Neural progenitor cell (in vitro differentiated cells): ENCODE results near the gene NKG7.
"Not testable (repeated sequence)": the region's sequence is repeated elsewhere in the genome, so short reads cannot be mapped to it uniquely, and the experiment has no call there.

Experiments used
- CTCF ChIP-seq: fragments of 200-600 bp; sonication (generic); IDR thresholded peaks from 2 replicates; pipeline ENCODE4 v1.5.1; 2017; ENCODE audit warnings: antibody characterized with exemption, mild to moderate bottlenecking
- EZH2 ChIP-seq: fragments of 200-600 bp; sonication (generic); IDR thresholded peaks from 2 replicates; pipeline ENCODE4 v1.6.1; 2017; ENCODE audit warnings: antibody characterized with exemption, mild to moderate bottlenecking, moderate library complexity

DNA sequence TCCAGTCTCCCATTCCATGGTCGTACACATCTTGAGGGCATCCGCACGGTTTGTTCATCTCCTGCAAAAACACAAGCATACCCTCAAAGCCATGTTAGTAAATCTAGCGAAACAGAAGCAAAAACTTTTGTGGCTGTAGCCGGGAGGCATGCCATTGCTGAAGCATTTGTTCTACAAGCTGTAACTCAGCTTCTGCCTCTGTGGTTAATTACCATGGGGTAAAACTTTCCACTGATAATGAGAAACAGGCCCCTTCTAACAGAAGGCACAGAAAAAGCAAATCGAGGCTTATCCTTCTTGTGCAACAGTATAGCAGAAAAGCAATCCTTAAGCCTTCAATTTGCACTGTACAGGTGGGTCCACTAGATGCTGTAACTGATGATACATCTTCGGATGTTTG lies 27.5 kb upstream of the NKG7 start:
- not testable (repeated sequence) for TF ChIP-seq CTCF, EZH2
